ENCODE measurements around the gene INTS3.
A peak's percentile ranks its signal among the peaks of the same experiment; 100 is the strongest.
"Not testable (repeated sequence)": the region's sequence is repeated elsewhere in the genome, so short reads cannot be mapped to it uniquely, and the experiment has no call there.

The INTS3 gene

DNA sequence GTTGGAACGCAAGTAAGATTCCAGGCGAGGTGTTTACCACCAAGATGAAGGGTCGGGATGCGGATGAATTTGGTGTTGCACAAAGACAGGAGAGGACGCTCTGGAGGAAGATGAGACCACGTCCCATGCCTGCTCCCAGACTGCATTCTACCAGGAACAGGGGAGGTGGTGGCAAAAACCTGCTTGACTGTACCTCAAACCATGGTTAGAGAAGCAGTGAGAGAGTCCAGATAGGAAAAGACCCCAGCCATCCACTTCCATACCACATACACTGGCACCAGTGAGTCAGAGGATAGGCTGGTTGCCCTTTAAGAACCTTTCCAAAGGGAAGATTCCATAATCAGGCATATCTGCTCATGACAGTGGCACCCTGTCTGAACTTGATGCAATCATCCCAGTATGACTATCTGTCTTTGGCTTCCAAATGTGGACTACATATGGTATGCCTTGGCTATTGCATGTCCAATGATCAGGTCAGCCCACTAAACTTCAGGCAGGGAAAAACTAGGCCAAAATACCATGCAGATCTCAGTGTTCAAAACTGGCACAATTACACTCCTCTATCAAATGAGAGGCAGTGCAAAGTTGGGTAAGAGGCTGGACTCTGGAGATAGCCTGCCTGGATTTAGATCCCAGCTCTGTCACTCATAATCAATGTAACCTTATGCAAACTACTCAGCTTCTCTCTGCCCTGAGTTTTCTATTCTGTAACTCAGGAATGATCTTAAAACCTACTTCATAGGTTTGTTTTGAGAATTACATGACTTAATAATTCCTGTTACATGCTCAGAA lies 28.7 kb upstream of the INTS3 start:
- DNase-seq (ENCODE audit: low spot score), result no peak

DNA sequence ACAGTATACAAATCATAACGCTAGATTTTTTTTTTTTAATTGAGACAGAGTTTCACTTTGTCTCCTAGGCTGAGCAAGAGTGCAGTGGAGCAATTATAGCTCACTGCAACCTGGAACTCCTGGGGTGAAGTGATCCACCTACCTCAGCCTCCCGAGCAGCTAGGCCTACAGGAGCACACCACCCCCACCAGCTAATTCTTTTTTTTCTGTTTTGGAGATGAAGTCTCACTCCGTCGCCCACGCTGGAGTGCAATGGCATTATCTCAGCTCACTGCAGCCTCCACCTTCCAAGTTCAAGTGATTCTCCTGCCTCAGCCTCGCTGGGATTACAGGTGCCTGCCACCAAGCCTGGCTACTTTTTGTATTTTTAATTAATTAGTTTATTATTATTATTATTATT lies 28.1 kb upstream of the INTS3 start:
- DNase-seq (ENCODE audit: low spot score), result no peak

DNA sequence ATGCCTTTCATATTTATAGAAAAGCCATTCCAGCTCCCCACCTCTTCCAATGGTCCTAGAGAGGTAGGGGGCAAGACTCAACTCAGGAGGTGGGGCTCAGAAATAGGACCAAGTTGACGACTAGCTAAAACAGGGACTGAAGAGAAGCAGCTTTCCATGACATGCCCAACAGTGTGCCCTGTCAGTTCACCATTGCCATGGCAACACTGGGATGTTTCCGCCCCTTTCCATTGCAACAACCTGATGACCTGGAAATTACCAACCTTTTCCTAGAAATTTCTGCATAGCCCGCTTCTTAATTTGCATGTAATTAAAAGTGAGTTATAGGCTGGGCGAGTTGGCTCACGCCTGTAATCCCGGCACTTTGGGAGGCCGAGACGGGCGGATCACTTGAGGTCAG lies 22.4 kb upstream of the INTS3 start:
- no peak for DNase-seq (ENCODE audit: low spot score)

DNA sequence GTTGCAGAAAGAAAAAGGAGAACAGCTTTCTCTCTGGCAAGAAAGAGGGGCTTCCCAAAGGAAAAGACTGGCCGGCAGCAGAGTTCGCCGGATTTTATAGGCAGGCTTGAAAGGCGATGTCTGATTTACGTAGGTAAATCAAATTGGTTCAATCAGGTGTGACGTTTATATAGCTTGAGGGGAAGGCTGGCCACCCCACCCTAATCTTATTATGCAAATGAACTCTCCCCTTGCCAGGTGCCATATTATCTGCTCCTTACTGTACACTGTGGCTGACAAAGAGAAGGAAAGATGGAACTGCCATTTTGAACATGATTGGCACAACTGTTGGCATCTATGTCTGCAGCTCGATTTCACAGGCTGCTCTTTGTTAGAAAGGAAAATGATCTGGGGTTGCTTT lies 16.8 kb upstream of the INTS3 start:
- DNase-seq (ENCODE audit: low spot score), result no peak

DNA sequence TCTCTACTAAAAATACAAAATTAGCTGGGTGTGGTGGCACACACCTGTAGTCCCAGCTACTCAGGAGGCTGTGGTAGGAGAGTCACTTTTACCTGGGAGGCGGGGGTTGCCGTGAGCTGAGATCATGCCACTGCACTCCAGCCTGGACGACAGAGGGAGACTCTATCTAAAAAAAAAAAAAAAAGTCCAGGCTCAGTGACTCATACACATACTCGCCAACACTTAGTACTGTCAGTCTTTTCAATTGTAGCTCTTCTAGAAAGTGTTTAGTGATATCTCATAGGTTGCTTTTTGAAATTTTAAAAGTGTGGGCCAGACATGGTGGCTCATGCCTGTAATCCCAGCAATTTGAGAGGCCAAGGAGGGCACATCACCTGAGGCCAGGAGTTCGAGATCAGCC lies 11.6 kb upstream of the INTS3 start:
- DNase-seq (ENCODE audit: low spot score), result not testable (repeated sequence)

DNA sequence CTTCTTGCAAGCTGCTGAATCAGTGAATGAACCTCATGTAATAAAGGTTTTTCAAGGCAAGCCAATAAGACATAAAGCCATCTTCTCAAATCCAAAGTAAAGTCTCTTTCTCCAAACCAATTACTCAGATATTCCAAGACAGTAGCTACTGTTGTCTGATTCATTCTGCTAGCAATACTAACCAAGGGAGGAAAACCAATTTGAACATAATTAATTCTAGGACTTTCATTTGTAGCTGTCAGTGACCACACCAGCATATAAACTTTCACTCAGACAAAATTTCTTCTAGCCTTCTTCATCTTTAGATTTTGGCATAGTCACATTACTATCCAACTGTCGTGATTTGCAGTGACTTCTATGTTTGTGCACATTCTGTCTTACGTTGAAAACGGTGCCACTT lies 10.5 kb upstream of the INTS3 start:
- peak; percentile 46 for DNase-seq (ENCODE audit: low spot score)

DNA sequence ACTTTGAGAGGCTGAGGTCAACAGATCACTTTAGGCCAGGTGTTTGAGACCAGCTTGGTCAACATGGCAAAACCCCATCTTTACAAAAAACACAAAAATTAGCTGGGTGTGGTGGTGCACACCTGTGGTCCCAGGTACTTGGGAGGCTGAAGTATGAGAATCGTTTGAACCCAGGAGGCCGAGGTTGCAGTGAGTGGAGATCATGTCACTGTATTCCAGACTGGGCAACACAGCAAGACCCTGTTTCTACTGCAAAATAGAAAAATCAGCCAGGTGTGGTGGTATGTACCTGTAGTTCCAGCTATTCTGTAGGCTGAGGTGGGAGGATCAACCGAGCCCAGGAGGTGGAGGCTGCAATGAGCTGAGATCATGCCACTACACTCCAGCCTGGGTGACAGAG lies 4.2 kb upstream of the INTS3 start:
- no peak for DNase-seq (ENCODE audit: low spot score)

DNA sequence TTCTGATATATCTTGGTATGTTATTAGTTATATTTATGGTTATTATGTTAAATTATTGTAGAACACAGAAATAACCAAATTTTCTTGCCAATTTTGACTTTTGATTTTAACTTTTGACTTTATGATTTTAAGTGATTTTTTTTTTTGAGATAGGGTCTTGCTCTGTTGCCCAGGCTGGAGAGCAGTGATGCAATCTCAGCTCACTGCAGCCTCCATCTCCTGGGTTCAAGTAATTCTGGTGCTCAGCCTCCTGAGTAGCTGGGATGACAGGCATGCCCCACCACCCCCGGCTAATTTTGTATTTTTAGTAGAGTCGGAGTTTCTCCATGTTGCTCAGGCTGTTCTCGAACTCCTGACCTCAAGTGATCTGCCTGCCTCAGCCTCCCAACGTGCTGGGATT lies 3.2 kb upstream of the INTS3 start:
- DNase-seq (ENCODE audit: low spot score), result not testable (repeated sequence)

DNA sequence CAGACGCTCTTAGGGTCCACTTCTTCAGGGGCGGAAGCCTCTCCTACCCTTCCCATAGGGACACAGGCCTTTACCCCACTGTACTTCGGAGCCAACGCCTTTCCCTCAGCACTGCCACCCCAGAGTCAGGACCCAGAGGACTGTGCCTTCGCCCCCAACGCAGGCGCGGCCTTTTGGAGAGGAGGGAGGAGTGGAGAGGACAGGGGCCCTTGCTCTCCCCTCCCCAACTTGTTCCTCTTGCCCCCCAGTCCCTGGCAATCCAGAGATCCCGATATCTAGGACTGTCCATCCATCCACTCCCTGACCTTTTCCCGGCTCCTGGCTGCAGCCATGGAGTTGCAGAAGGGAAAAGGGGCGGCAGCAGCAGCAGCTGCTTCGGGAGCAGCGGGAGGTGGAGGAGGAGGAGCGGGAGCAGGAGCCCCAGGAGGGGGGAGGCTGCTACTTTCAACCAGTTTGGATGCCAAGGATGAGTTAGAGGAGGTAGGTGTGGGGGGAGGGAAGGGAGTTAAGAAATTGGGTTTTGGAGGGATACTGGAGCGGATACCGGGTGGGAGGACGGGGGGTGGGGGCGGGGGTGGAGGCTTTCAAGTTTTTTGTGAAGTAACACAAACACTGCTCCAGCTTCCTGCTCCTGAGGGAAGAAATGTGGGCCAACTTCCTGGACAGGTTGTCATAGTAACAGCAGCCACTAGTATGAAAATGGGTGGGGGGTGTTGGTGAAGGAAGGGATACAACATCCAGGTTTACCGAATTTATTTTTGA lies 636 bp downstream of the INTS3 start:
- DNase-seq (ENCODE audit: low spot score), result peak; percentile 24

DNA sequence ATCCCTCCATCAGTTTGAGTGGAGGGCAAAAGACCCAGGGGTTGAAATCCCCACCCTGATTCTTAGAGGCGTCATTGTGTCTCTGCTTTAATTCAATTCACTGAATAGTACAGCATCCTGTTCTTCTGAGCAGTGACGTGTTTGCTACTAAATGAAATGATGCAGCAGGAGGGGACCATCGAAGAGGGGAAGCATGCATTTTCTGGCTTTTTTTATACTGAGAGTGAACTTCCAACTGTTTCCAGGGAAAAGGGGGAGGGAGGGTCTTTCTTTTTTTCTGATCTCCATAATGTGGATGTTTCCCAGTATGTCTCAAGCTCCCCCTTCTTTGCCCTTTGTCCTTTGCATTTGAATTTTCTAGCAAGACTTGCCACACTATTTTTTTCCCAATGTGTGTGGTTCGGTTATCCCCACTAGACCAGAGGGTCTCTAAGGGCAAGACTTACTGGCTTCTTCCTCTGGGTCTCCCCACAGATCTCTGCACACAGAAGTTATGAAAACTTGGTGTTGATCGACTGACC lies 2.7 kb downstream of the INTS3 start:
- no peak for DNase-seq (ENCODE audit: low spot score)

DNA sequence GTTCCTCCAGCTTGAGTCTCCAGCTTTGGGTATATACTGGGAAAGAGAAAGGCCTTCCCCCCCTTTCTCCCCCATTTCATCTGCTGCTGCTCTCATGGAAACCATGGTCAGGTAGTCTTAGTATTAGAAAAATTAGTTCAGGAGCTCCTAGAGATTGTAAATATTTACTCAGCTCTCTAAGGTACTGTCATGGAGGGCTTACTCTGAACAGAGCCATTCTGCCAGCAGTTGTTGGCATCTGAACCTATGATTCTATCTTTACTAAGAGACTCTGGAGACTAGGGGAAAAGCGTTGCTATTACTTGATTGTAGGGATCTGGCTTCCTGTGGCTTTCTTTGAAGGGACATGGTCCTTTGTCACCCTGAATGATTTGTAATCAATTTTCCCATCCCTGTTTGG lies 6.1 kb downstream of the INTS3 start:
- no peak for DNase-seq (ENCODE audit: low spot score)

DNA sequence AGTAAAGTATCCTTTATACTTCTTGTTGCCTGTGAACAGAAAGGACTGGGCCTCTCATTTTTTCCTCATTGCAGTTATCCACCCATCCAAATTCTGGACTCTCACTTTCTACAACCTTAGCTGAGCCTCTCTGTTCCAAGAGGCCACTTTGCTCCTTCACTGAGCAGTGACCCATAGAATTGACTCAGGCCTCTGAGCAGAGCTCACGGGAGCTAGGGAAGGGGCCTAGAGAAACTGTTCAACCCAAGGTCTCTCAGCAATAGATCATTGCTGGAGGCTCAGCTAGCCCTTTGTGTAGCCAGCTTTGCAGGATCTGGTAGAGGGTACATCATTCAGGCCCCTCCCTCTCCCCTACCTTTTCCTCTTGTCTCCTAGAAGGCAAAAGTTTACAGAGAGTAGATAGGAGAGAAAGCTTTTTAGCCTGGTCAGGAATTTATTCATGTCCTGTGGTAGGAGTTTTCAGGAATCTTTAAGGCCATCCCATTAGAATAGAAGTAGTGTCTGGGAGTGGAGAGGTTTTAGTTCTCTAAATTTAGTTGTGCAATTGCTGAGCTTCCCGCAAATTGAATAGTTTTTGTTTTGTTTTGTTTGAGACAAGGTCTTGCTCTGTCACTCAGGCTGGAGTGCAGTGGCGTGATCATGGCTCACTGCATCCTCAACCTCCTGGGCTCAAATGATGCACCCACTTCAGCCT lies 6.7 kb downstream of the INTS3 start:
- no peak for DNase-seq (ENCODE audit: low spot score)

DNA sequence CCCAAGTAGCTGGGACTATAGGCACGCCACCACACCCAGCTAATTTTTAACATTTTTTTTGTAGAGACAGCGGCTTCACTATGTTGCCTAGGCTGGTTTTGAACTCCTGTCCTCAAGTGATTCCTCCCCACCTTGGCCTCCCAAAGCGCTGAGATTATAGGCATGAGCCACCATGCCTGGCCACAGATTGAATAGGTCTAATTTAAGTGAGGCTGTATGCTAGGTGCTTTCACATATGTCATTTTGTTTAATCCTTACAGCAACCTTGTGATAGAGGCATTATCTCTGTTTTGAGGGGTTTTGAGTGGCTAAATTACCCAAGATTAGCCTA lies 7.2 kb downstream of the INTS3 start:
- DNase-seq (ENCODE audit: low spot score), result no peak

DNA sequence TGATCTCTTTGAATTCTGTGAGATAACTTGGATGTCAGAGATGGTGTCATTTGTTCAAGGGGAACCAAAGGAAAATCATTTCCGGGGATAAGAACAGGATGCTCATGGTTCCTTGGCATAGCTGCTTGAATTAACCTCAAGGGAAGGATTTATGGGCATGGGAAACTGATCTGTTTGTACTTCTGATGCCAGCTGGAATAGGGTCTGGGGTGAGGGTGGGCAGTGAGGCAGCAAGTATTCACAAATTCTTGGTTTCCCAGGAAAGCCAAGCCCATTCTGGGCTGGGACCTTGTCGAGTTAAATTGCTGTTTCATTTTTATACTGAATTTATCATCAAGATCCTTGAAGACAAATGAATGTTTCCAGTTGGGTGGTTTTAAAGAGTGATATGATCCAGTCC lies 14.1 kb downstream of the INTS3 start:
- DNase-seq (ENCODE audit: low spot score), result no peak

DNA sequence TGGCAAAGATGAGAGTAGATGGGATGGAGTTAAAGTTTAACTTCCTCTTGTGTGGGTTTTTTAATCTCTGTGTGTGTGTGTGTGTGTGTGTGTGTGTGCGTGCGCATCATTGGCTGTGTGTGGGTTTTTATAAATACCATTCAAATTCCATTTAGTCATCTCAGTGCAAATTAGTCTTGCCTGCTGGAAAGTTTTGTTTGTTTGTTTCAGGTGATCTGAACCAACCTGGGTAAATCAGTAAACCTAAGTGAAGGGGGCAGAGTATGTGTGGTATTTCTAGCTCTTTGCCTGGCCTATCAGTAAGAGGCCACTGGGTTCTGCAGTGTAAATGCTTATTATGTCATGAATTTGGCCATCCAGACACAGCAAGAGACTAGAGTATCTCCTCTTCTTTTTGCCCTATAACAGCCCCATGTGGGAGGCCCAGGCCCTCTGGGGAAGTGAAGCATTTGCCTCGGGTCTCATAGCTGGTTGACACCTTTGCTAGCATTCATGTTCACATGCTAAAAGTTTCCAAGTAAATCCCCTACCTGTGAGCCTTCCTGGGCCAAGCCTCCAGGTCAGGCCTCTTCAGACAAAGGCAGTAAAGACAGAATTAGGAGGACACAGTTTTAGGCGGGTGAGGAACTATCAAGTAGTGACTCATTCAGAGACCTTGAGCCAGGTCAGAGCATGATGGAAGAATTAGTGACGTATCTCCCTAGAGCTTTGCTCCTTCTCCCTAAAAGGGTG lies 14.7 kb downstream of the INTS3 start:
- DNase-seq (ENCODE audit: low spot score), result no peak

DNA sequence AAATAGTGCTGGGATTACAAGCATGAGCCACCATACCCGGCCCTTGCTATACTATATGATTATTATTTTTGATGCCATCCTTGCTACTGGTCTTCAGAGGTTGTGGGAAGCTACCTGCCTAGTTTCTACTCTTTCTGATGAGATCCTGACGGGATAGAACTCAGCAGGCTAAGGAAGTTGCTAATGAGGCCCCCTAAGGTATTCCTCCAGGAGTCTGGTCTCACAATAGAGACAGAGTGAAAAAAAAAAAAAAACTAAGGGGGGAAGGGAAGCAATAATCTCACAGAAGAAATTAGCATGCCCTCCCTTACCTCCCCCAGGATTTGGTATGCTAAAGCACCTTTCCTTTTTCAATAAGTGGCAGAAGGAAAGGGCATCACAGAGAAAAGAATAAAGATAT lies 17.6 kb downstream of the INTS3 start:
- DNase-seq (ENCODE audit: low spot score), result no peak

DNA sequence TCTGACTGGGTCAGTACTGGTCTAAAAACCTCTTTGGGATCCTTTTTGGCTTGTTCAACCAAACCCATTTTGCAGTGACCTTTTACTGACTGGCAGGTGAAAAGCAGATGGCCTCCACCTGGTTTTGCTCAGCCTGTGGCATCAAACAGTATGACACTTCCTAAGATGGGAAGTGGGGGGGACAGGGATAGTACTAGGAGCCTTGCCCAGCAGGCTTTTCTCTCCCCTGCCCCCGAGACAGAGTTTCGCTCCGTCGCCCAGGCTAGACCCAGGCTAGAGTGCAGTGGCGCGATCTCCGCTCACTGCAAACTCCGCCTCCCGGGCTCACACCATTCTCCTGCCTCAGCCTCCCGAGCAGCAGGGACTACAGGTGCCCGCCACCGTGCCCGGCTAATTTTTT lies 18.3 kb downstream of the INTS3 start:
- no peak for DNase-seq (ENCODE audit: low spot score)

DNA sequence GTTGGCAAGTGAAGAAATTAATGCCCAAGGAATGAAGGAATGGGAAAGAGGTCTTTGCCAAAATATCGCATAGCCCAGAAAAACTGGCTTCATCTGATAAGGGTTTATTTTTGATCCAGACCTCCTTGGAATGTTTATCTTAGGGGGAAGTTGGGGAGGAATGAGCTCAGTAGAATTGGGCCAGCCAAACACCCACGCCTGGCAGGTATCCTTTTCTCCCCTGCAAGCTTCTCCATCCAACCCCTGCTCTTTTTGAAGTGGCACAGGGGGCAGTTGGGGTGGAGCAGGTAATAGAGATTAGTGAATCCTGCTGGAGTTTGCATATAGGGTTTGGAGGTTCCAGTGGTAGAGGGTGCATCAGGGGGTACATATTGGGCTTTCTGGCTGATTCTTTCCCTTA lies 21.1 kb downstream of the INTS3 start:
- DNase-seq (ENCODE audit: low spot score), result no peak

DNA sequence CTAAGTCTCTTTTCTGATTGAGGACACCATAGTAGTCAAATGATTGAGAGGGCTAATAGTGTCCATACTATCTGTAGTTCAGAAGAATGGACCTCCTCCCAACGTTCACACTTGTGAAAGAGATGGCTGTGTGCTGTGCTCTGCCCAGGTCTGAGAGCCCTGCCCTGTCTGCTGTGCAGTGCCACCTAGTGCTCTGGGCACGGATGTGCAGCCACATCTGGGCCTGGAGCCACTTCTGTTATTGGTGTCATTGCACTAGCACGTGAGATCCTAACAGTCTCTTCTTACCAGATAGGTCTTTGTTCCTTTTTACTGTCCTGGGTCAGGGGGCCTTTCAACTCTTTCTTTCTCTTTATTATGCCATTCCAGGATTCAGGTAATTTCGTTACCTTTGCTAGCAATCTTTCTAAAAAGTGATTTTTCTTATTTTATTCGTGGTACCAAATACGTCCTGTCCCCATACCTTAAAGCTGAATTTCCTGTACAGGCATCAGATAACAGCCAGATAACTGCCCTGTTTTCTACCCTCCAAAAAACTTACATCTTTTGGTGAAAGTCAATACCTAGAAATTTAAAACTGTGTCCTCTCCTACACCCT lies 21.7 kb downstream of the INTS3 start:
- peak; percentile 85 for DNase-seq (ENCODE audit: low spot score)

DNA sequence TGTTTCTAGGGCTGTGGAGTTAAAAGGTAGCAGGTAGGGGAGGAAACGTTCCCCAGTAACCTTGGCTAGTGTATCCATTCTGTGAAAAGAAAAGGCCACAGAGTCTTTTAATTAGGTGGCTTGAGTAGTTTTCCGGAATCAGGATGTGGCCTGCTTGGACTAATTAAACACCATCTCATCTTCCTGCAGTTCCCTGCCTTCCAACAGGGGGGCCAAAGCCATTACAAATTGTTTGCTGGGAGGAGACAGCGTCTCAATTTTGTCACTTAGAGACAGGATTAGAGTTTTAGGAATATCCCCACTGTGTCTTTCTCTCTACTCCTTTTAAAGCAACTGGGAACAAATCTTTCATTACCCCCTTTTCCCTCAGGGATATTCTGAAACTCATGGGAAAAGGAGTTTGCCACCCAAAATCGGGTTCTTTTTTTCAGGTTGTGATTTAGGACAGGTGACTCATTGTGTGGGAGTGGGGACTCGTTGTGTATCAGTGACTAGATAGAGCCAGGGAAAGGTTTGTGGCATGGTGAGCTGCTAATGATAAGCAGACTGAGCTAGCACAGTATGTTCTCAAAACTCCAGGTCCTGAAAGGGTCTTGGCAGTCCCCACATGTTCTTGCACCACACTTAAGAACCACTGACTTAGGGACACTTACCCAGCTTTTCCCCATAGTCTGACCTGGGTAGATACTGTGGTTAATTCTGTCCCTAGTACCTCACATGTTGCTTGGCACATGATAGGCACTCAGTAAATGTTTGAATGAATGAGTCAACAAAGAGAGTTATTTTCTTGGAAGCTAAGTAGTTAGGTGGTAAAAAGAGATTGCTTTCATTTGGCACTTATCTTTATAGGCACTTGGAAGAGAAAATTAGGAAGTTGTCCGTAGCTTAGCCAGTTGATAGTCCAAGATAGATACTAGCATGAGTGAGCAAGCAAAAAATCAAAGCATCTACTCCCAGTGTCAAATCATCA lies 22.5 kb downstream of the INTS3 start:
- no peak for DNase-seq (ENCODE audit: low spot score)

DNA sequence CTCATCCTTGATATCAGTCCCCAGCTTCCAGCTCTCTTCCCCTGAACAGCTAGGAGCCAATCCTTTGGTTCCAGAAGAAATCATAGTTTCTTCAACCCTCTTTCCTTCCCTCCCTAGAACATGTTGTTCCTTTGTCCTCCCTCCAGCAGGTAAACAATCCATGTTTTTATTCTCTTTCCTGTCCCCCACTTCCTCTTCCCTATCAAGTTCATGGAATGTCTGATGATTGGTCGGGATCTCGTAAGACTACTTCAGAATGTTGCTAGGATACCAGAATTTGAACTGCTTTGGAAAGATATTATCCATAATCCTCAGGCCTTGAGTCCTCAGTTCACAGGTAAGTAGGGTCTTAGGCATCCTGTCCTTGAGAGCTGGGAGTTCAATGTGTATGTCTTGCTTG lies 24.2 kb downstream of the INTS3 start:
- DNase-seq (ENCODE audit: low spot score), result no peak

Measured in activated CD4-positive, alpha-beta T cell treated with anti-CD3 and anti-CD28 coated beads, Interleukin-2, Interleukin-4, amounts not matched to agents 100 ng/mL and 50 ng/mL, durations not matched to agents 16 hours and 8 hours (primary cell).